SU-DHL-6 (cell line): ENCODE measurements around the gene SPHK2.

Experiments used
- CTCF ChIP-seq: fragments of 200-600 bp; sonication (generic); IDR thresholded peaks from one replicate; pipeline ENCODE4 v1.5.1; 2017; ENCODE audit warnings: antibody characterized with exemption, mild to moderate bottlenecking, low read length, moderate library complexity; ENCODE audit not compliant: insufficient read depth, poor library complexity, severe bottlenecking
- EZH2phosphoT487 ChIP-seq: fragments of 200-600 bp; sonication (generic), shearing (Covaris generic); conservative IDR thresholded peaks from 2 replicates; pipeline ENCODE4 v1.6.1; 2018; ENCODE audit warnings: mild to moderate bottlenecking, antibody characterized with exemption, low read length, moderate library complexity, mixed read lengths

DNA sequence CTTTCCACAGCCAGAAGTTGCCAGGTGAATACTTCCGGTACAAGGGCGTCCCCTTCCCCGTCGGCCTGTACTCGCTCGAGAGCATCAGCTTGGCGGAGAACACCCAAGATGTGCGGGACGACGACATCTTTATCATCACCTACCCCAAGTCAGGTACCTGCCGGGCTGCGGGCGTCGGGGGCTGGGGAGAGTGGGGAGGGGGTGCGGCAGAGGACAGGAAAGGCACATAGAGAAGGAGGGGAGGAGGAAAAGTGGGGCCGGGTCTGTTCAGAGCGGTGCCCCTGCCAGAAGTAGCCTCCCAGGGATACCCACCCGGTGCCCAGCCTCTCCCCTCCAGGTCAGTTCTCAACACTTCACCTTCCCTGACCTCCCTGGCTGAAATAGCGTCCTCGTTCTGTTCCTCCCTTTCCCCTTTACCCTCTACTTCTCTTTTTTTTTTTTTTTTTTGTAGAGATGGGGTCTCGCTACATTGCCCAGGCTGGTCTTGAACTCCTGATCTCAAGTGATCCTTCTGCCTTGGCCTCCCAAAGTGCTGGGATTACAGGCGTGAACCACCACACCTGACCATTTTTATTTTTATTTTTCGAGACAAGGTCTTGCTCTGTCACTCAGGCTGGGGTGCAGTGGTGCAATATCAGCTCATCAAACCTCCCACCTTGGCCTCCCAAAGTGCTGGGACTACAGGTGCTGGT, 43.2 kb upstream of the SPHK2 start:
- no peak for TF ChIP-seq CTCF
- no peak for TF ChIP-seq EZH2phosphoT487
